ENCODE results near the gene CPEB4. TPM values are rescaled to one million over a fixed set of nuclear protein-coding genes. Genes with fewer than 3 reads are reported as not detected.

The CPEB4 gene
- total and polyA plus RNA-seq, 7 donors: 30.4 to 262 (median 95.0) TPM

GRCh38 chr5:173858670-173859407 lies 29.3 kb upstream of the CPEB4 start:
- WGBS, 3 donors: 85 to 91% (median 87%) methylated on average over 4 of the region's 4 CpGs
- TF ChIP-seq CTCF (IDR thresholded peaks at IDR 0.05): no peak
- H3K9me3 ChIP-seq: no peaks in the 10 kb centered on the region
- DNase-seq: no peak
- ATAC-seq: no peak
- H3K4me3 ChIP-seq: no peak overlapping the region
- H3K4me1 ChIP-seq: no peaks in the 10 kb centered on the region
- no peak overlapping the region for H3K27ac ChIP-seq
- no peaks in the 10 kb centered on the region for H3K36me3 ChIP-seq (ENCODE audit: insufficient read depth in 1 of 2, low read depth in 1 of 2)
- H3K27me3 ChIP-seq (ENCODE audit: insufficient read depth in 3 of 3, low read length in 2 of 3): no peaks in the 10 kb centered on the region
- intact Hi-C loops (cut with DNase I): no loop called here

- WGBS, 3 donors: 86 to 88% (median 88%) methylated on average over 4 of the region's 4 CpGs
- Histone ChIP-seq H3K36me3 (ENCODE audit: insufficient read depth in 1 of 2, low read depth in 1 of 2) (no peaks in the 10 kb centered on the region), H3K4me1 (no peaks in the 10 kb centered on the region), H3K4me3 (no peak overlapping the region), H3K27ac (no peak overlapping the region), H3K9me3 (no peaks in the 10 kb centered on the region), H3K27me3 (ENCODE audit: insufficient read depth in 3 of 3, low read length in 2 of 3) (no peaks in the 10 kb centered on the region)
- no peak for TF ChIP-seq CTCF (IDR thresholded peaks at IDR 0.05)
- ATAC-seq (no peak), DNase-seq (no peak)
- intact Hi-C loops (cut with DNase I): no loop called here
Measured at GRCh38 chr5:173859408-173860159, 28.6 kb upstream of the CPEB4 start.

- no peak for ATAC-seq
- no peak for DNase-seq
- intact Hi-C loops (cut with DNase I): no loop called here
- TF ChIP-seq CTCF (IDR thresholded peaks at IDR 0.05): no peak
- Histone ChIP-seq H3K9me3 (no peaks in the 10 kb centered on the region), H3K4me3 (no peak overlapping the region), H3K4me1 (no peaks in the 10 kb centered on the region), H3K27me3 (ENCODE audit: insufficient read depth in 3 of 3, low read length in 2 of 3) (no peaks in the 10 kb centered on the region), H3K36me3 (ENCODE audit: insufficient read depth in 1 of 2, low read depth in 1 of 2) (no peaks in the 10 kb centered on the region), H3K27ac (no peak overlapping the region)
- 91 to 92% (median 91%) methylated on average over 4 of the region's 4 CpGs for WGBS, 3 donors
Measured at GRCh38 chr5:173862047-173862477, 26.1 kb upstream of the CPEB4 start.

GRCh38 chr5:173863359-173863758 lies 24.8 kb upstream of the CPEB4 start:
- Histone ChIP-seq H3K27me3 (ENCODE audit: insufficient read depth in 3 of 3, low read length in 2 of 3) (no peaks in the 10 kb centered on the region), H3K36me3 (ENCODE audit: insufficient read depth in 1 of 2, low read depth in 1 of 2) (no peaks in the 10 kb centered on the region), H3K9me3 (no peaks in the 10 kb centered on the region), H3K4me1 (no peaks in the 10 kb centered on the region), H3K27ac (no peak overlapping the region), H3K4me3 (no peak overlapping the region)
- no peak for DNase-seq
- intact Hi-C loops (cut with DNase I): no loop called here
- ATAC-seq: no peak
- 81 to 87% (median 83%) methylated on average over 3 of the region's 3 CpGs for WGBS, 3 donors
- TF ChIP-seq CTCF (IDR thresholded peaks at IDR 0.05): no peak

Data from psoas muscle (tissue), 8 donors.